HFF-Myc (cell line): ENCODE data around the gene GOLGA6C.
"Not testable (repeated sequence)": the region's sequence is repeated elsewhere in the genome, so short reads cannot be mapped to it uniquely, and the experiment has no call there.

Experiments used
- DNase-seq: peaks from one replicate; pipeline ENCODE4 v3.0.0-alpha.2; 2011; ENCODE audit warnings: low read depth; ENCODE audit errors: extremely low read depth
- H3K4me3 ChIP-seq: replicated peaks from 2 replicates; pipeline ENCODE4 v1.5.1; 2011; ENCODE audit warnings: low read depth, mild to moderate bottlenecking, control low read depth, low read length
- CTCF ChIP-seq: IDR thresholded peaks from 2 replicates; pipeline ENCODE4 v1.5.1; 2012; ENCODE audit warnings: mild to moderate bottlenecking, low read depth, low read length, control low read depth; ENCODE audit errors: missing control alignments

The GOLGA6C gene

GRCh38 chr15:75223688-75224087 lies 34.4 kb upstream of the GOLGA6C start:
- TF ChIP-seq CTCF, result no peak
- no peak overlapping the region for H3K4me3 ChIP-seq
- no peak for DNase-seq

DNA sequence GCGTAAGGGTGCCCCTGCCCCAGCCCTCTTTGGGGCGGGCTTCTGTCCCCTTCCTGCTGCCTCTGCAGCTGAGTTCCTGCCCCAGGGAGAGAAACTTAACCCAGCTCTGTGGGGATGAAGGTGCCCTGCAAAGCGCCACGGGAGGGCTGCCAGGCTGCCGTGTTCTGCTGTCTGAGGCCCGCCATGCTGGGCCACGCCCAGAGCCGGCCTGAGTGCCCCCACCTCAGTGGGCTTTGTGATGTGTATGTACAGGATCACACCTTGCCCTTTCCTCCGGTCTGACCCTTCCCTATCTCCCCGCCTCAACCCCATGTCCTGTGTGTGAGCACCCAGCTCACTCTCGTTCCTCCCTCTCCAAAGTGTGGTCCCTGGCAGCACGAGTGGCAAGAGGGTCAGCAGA lies 33.9 kb upstream of the GOLGA6C start:
- no peak overlapping the region for H3K4me3 ChIP-seq
- DNase-seq, result no peak
- TF ChIP-seq CTCF, result no peak

- DNase-seq, H3K4me3 ChIP-seq: not testable (repeated sequence)
These were observed 32.9 kb upstream of the GOLGA6C start for GRCh38 chr15:75225102-75225836.

GRCh38 chr15:75225951-75226732 lies 32.0 kb upstream of the GOLGA6C start:
- no peak for TF ChIP-seq CTCF
- no peak overlapping the region for H3K4me3 ChIP-seq
- DNase-seq, result no peak

GRCh38 chr15:75227112-75227511 lies 31.0 kb upstream of the GOLGA6C start:
- DNase-seq, H3K4me3 ChIP-seq: not testable (repeated sequence)

DNA sequence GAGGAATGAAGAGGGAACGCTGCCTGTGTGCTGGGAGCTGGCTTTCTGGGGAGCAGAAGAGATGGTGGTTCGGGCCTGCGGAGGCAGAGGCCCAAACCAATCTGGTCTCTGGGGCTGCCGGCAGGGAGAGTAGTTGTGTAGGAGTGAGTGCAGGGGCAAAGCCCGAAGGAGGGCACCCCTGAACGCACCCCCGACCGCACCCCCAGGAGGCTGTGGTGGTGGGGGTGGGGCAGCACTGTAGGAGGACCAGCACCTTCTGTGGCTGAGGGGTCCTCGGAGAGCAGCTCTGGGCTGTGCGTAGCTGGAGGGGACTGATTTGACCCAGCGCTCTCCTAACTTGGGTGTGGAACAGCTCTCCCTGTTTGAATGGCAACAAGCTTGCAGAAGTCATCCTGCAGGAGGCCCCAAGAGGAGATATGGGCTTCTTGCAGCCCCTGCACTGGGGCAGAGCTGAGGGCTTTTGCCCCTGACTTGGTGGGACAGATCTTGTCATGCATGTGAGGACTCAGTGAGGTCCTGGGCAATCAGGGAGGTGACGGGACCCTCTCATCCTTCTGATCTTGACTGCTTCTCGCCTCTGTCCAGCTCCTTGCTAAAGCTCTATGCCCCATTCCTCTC lies 30.4 kb upstream of the GOLGA6C start:
- DNase-seq, result no peak
- TF ChIP-seq CTCF, result no peak
- no peak overlapping the region for H3K4me3 ChIP-seq

DNA sequence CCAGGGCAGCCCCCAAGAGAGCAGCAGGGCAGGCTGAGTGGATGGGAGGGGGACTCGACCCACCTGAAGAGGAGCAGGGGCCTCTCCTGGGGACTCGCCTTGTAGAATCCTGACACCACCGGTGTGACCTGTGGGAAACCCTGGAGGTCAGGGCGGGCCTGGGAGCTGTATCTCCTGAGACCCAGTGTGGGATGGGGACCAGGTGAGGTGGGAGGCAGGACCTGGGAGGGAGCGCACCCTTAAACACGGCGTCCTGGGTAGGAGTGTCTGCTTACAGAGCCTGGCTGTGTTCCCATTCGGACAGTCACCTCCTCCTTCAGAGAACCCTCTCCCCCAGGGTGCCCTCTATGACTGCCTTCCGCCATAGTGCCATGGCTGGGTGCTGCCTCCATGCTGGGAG lies 29.3 kb upstream of the GOLGA6C start:
- no peak for DNase-seq
- H3K4me3 ChIP-seq, result no peak overlapping the region

More for the DNA sequence above, 29.3 kb upstream of the GOLGA6C start:
- TF ChIP-seq CTCF, result no peak
